Fibroblast of lung (primary cell): Measurements from ENCODE around the gene TMEM255B. TPM values are rescaled to one million over a fixed set of nuclear protein-coding genes. Genes with fewer than 3 reads are reported as not detected.

Source experiments
- DNase-seq, 2 donors: peaks; one replicate each; pipeline versions ENCODE4 v3.0.0 to v3.0.0-alpha.2; 2010; ENCODE audit warnings: low read depth in 2 of 2
- H2AFZ ChIP-seq: 2 replicates; pipeline ENCODE4 v1.5.1; 2012; ENCODE audit warnings: low read length, control low read depth, inconsistent platforms
- H3K27ac ChIP-seq: 2 replicates; pipeline ENCODE4 v1.5.1; 2011; ENCODE audit warnings: low read length, control low read depth; ENCODE audit not compliant: insufficient read depth
- H3K27me3 ChIP-seq: 2 replicates; pipeline ENCODE4 v1.5.1; 2011; ENCODE audit warnings: mild to moderate bottlenecking, low read length; ENCODE audit not compliant: control insufficient read depth, insufficient read depth
- H3K36me3 ChIP-seq: 2 replicates; pipeline ENCODE4 v1.5.1; 2011; ENCODE audit warnings: low read length; ENCODE audit not compliant: control insufficient read depth, insufficient read depth
- H3K4me1 ChIP-seq: 2 replicates; pipeline ENCODE4 v1.5.1; 2011; ENCODE audit warnings: low read length; ENCODE audit not compliant: control insufficient read depth, insufficient read depth; ENCODE audit errors: extremely low read depth
- H3K4me2 ChIP-seq: 2 replicates; pipeline ENCODE4 v1.5.1; 2011; ENCODE audit warnings: low read length, control low read depth; ENCODE audit not compliant: insufficient read depth; ENCODE audit errors: extremely low read depth
- H3K4me3 ChIP-seq, 4 experiments: fragments of 200-600 bp in 1 of 4; sonication (generic) in 1 of 4; replicated peaks in 1 of 4; 2 replicates each; pipeline ENCODE4 v1.5.1; 2011 to 2016; ENCODE audit warnings: low read length in 4 of 4, low read depth in 3 of 4, mild to moderate bottlenecking in 3 of 4, control low read depth in 2 of 4, inconsistent platforms in 1 of 4, mixed read lengths in 1 of 4; ENCODE audit not compliant: insufficient read depth in 1 of 4; ENCODE audit errors: control extremely low read depth in 1 of 4
- H3K79me2 ChIP-seq: 2 replicates; pipeline ENCODE4 v1.5.1; 2012; ENCODE audit warnings: mild to moderate bottlenecking, low read length, inconsistent platforms; ENCODE audit not compliant: control insufficient read depth, insufficient read depth
- H3K9ac ChIP-seq: 2 replicates; pipeline ENCODE4 v1.5.1; 2011; ENCODE audit warnings: mild to moderate bottlenecking, low read length, control low read depth; ENCODE audit not compliant: insufficient read depth
- H3K9me3 ChIP-seq: 2 replicates; pipeline ENCODE4 v1.5.1; 2012; ENCODE audit warnings: low read depth, low read length; ENCODE audit not compliant: control insufficient read depth, insufficient read depth
- H4K20me1 ChIP-seq: 2 replicates; pipeline ENCODE4 v1.5.1; 2011; ENCODE audit warnings: low read length; ENCODE audit not compliant: control insufficient read depth, insufficient read depth; ENCODE audit errors: extremely low read depth
- EZH2 ChIP-seq: IDR thresholded peaks from 2 replicates; pipeline ENCODE4 v1.5.1; 2012; ENCODE audit warnings: low read length, control low read depth, mild to moderate bottlenecking; ENCODE audit errors: missing control alignments
- polyA plus RNA-seq, 2 donors: library from polyadenylated mRNA; depleted of rRNA in 1 of 2; stranded (reverse) in 1 of 2; unstranded in 1 of 2; fragments of >200 nt; gene quantifications; 2 replicates each; pipeline ENCODE4 v1.2.1, GENCODE V29; 2011 to 2012; ENCODE audit warnings: missing spikeins in 1 of 2
- total RNA-seq: library from RNA; depleted of rRNA; stranded (reverse); fragments of >200 nt; gene quantifications from 2 replicates; pipeline ENCODE4 v1.2.1, GENCODE V29; 2014
- TF ChIP-seq, protein P1 (sequence below), 2 donors: IDR thresholded peaks in 1 of 2; conservative IDR thresholded peaks in 1 of 2; 1 replicate in 1 of 2; 2 replicates in 1 of 2; pipeline ENCODE4 v1.5.1; 2011 to 2012; ENCODE audit warnings: low read length in 2 of 2, control low read depth in 1 of 2, inconsistent platforms in 1 of 2, low read depth in 1 of 2, mild to moderate bottlenecking in 1 of 2

Gene TMEM255B
- total and polyA plus RNA-seq, 2 donors (not counting 1 experiment from before 2014, with no cell fraction given) = 2.4 to 10.4 TPM

DNA sequence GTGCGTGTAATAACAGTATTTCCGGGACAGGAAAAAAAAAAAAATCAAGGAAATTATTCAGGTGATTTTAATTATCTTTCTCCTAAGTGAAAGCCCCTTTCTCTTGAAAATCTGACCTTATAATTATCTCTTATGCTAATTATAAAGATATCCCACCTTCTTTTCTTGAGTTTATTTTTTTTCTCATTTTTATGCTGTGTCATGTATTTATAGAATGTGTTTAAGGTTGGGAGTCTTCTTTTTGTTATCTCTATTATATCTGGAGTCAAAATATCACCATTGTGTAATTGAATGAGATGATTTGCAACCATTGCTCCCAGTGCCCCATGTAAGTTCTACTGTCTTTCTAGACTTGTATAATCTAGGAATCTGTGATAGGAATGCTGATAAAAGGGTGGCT is 3.0 kb downstream of the TMEM255B start:
- H3K79me2 ChIP-seq = no peaks in the 10 kb centered on the region
- H3K4me2 ChIP-seq = no peak overlapping the region
- H3K27ac ChIP-seq = no peak overlapping the region
- DNase-seq = no peak
- H3K9ac ChIP-seq = no peak overlapping the region
- H4K20me1 ChIP-seq = no peaks in the 10 kb centered on the region
- no peaks in the 10 kb centered on the region for H3K36me3 ChIP-seq
- peaks cover 3% of the 10 kb centered on the region for H3K27me3 ChIP-seq
- H3K4me1 ChIP-seq = no peaks in the 10 kb centered on the region
- TF ChIP-seq, protein P1, sequence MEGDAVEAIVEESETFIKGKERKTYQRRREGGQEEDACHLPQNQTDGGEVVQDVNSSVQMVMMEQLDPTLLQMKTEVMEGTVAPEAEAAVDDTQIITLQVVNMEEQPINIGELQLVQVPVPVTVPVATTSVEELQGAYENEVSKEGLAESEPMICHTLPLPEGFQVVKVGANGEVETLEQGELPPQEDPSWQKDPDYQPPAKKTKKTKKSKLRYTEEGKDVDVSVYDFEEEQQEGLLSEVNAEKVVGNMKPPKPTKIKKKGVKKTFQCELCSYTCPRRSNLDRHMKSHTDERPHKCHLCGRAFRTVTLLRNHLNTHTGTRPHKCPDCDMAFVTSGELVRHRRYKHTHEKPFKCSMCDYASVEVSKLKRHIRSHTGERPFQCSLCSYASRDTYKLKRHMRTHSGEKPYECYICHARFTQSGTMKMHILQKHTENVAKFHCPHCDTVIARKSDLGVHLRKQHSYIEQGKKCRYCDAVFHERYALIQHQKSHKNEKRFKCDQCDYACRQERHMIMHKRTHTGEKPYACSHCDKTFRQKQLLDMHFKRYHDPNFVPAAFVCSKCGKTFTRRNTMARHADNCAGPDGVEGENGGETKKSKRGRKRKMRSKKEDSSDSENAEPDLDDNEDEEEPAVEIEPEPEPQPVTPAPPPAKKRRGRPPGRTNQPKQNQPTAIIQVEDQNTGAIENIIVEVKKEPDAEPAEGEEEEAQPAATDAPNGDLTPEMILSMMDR (conservative IDR thresholded peaks at IDR 0.05 in 1 of 2, IDR thresholded peaks at IDR 0.05 in 1 of 2; ENCODE audit: low read depth in 1 of 2, low read length in 2 of 2) = no peak
- H3K9me3 ChIP-seq = no peaks in the 10 kb centered on the region
- H3K4me3 ChIP-seq = no peak overlapping the region
- H2AFZ ChIP-seq = no peak overlapping the region

DNA sequence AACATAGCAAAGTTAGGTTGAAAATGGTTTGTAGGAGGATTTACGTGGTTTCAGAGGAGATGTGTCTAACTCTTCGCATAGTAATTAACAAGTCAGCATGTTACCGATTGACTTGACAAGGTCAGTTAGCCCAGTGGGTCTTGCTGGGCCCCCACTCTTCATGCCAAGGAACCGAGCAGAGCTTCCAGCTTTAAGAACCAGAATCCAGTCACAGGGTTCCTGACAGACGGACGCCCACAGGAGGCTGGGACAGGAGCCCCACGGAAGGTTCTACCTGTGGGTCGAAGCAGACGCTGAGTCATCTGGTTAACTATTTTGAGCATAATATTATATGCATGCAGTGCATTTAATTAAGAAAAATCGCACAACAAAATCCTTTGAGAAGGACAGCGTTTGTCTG is 3.5 kb downstream of the TMEM255B start:
- Histone ChIP-seq H3K4me3 (no peak overlapping the region), H2AFZ (no peak overlapping the region)

DNA sequence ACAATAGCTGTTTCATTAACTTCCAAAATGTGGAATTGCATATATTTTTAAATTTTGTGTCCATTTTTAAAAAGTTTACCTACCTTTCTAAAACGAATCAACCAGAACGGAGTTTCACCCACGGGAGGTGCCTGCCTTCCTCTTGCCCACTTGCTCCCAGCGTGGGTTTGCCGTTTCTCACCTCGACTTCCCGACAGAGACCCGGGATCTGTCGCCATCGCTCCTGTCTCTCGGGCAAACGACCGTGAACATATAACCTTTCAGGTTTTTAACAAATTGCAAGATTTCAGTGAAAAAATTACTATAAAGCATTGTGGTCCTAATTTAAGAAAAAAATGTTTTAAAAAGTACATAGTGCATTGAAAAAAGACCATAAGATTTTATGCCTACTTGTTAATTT is 4.2 kb downstream of the TMEM255B start:
- TF ChIP-seq, protein P1 (conservative IDR thresholded peaks at IDR 0.05 in 1 of 2, IDR thresholded peaks at IDR 0.05 in 1 of 2; ENCODE audit: low read depth in 1 of 2, low read length in 2 of 2) = no peak
- TF ChIP-seq EZH2 = no peak
- no peak overlapping the region for H3K4me3 ChIP-seq
- no peaks in the 10 kb centered on the region for H3K4me1 ChIP-seq
- H2AFZ ChIP-seq = no peak overlapping the region
- no peaks in the 10 kb centered on the region for H4K20me1 ChIP-seq
- H3K27me3 ChIP-seq = peaks cover 3% of the 10 kb centered on the region
- H3K36me3 ChIP-seq = no peaks in the 10 kb centered on the region
- no peak for DNase-seq
- H3K4me2 ChIP-seq = no peak overlapping the region
- no peaks in the 10 kb centered on the region for H3K79me2 ChIP-seq
- no peaks in the 10 kb centered on the region for H3K9me3 ChIP-seq
- no peak overlapping the region for H3K9ac ChIP-seq
- no peak overlapping the region for H3K27ac ChIP-seq

More for the DNA sequence above, 3.5 kb downstream of the TMEM255B start:
- no peaks in the 10 kb centered on the region for H3K9me3 ChIP-seq
- DNase-seq = no peak
- H3K4me2 ChIP-seq = no peak overlapping the region
- H4K20me1 ChIP-seq = no peaks in the 10 kb centered on the region
- no peak overlapping the region for H3K9ac ChIP-seq
- H3K27me3 ChIP-seq = peaks cover 3% of the 10 kb centered on the region
- no peaks in the 10 kb centered on the region for H3K79me2 ChIP-seq
- no peaks in the 10 kb centered on the region for H3K36me3 ChIP-seq
- H3K4me1 ChIP-seq = no peaks in the 10 kb centered on the region
- TF ChIP-seq, protein P1 (conservative IDR thresholded peaks at IDR 0.05 in 1 of 2, IDR thresholded peaks at IDR 0.05 in 1 of 2; ENCODE audit: low read depth in 1 of 2, low read length in 2 of 2) = no peak
- no peak for TF ChIP-seq EZH2
- no peak overlapping the region for H3K27ac ChIP-seq
